ENCODE data around the gene CYP46A1.

The CYP46A1 gene

GRCh38 chr14:99724939-99725773 is 41.1 kb downstream of the CYP46A1 start:
- no peak overlapping the region for H3K4me3 ChIP-seq (ENCODE audit: low read depth, low read length)
- no peaks in the 10 kb centered on the region; the same call in 1 of the 2 replicates for H3K27me3 ChIP-seq
- no peak for TF ChIP-seq CTCF (IDR thresholded peaks at IDR 0.05; ENCODE audit: low read depth, low read length)
- H3K36me3 ChIP-seq: no peaks in the 10 kb centered on the region
- no peaks in the 10 kb centered on the region for H3K9me3 ChIP-seq
- no peaks in the 10 kb centered on the region for H3K4me1 ChIP-seq
- DNase-seq: no peak

GRCh38 chr14:99725774-99726537 is 41.9 kb downstream of the CYP46A1 start:
- DNase-seq: no peak
- no peaks in the 10 kb centered on the region for H3K36me3 ChIP-seq
- no peak overlapping the region for H3K4me3 ChIP-seq (ENCODE audit: low read depth, low read length)
- no peaks in the 10 kb centered on the region for H3K9me3 ChIP-seq
- H3K27me3 ChIP-seq: no peaks in the 10 kb centered on the region; the same call in 1 of the 2 replicates
- TF ChIP-seq CTCF (IDR thresholded peaks at IDR 0.05; ENCODE audit: low read depth, low read length): no peak
- no peaks in the 10 kb centered on the region for H3K4me1 ChIP-seq

- Histone ChIP-seq H3K36me3 (no peaks in the 10 kb centered on the region), H3K4me3 (ENCODE audit: low read depth, low read length) (no peak overlapping the region), H3K9me3 (no peaks in the 10 kb centered on the region), H3K27me3 (no peaks in the 10 kb centered on the region; the same call in 1 of the 2 replicates), H3K4me1 (no peaks in the 10 kb centered on the region)
- no peak for DNase-seq
- TF ChIP-seq CTCF (IDR thresholded peaks at IDR 0.05; ENCODE audit: low read depth, low read length): no peak
Observed at GRCh38 chr14:99726538-99727095, 42.5 kb downstream of the CYP46A1 start.

GRCh38 chr14:99727096-99727870 is 43.2 kb downstream of the CYP46A1 start:
- no peaks in the 10 kb centered on the region for H3K4me1 ChIP-seq
- H3K9me3 ChIP-seq: no peaks in the 10 kb centered on the region
- TF ChIP-seq CTCF (IDR thresholded peaks at IDR 0.05; ENCODE audit: low read depth, low read length): no peak
- no peak overlapping the region for H3K4me3 ChIP-seq (ENCODE audit: low read depth, low read length)
- H3K27me3 ChIP-seq: no peaks in the 10 kb centered on the region; the same call in 1 of the 2 replicates
- no peaks in the 10 kb centered on the region for H3K36me3 ChIP-seq
- no peak for DNase-seq

GRCh38 chr14:99728231-99728920 is 44.3 kb downstream of the CYP46A1 start:
- no peaks in the 10 kb centered on the region; the same call in 1 of the 2 replicates for H3K27me3 ChIP-seq
- no peaks in the 10 kb centered on the region for H3K9me3 ChIP-seq
- no peak for TF ChIP-seq CTCF (IDR thresholded peaks at IDR 0.05; ENCODE audit: low read depth, low read length)
- H3K36me3 ChIP-seq: no peaks in the 10 kb centered on the region
- no peak overlapping the region for H3K4me3 ChIP-seq (ENCODE audit: low read depth, low read length)
- no peaks in the 10 kb centered on the region for H3K4me1 ChIP-seq
- no peak for DNase-seq
